C4-2B (cell line): ENCODE data around the gene FBXO45.
A peak's percentile ranks its signal among the peaks of the same experiment; 100 is the strongest.
"Not testable (repeated sequence)": the region's sequence is repeated elsewhere in the genome, so short reads cannot be mapped to it uniquely, and the experiment has no call there.

Experiments
- H3K27ac ChIP-seq: fragments of 450-650 bp; 2 replicates; pipeline ENCODE4 v1.5.1; 2017
- ZFX ChIP-seq: fragments of 450-650 bp; IDR thresholded peaks from 2 replicates; pipeline ENCODE4 v1.6.1; 2017
- TF ChIP-seq, protein P1 (sequence below): fragments of 450-650 bp; conservative IDR thresholded peaks from 2 replicates; pipeline ENCODE4 v1.5.1; 2017; ENCODE audit warnings: mild to moderate bottlenecking

FBXO45 gene

DNA sequence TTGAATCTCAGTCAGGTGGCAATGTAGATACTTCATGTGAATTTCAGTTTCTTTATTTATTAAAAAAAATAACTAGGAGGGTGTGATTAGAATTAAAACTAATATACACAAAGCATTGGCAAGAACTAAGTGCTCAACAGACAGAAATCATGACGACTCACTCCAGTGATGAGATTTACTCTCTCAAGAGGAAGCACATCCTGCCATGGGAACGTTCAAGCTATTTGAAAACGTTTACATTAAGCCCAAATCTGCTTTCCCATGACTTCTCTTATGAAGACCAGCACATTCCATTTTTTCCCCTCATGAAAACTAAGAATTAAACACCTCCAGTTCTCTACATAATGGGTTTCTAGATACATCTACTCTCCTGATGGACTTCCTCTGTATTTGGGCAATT, 8.6 kb upstream of the FBXO45 start:
- H3K27ac ChIP-seq, result no peak overlapping the region
- TF ChIP-seq, protein P1, sequence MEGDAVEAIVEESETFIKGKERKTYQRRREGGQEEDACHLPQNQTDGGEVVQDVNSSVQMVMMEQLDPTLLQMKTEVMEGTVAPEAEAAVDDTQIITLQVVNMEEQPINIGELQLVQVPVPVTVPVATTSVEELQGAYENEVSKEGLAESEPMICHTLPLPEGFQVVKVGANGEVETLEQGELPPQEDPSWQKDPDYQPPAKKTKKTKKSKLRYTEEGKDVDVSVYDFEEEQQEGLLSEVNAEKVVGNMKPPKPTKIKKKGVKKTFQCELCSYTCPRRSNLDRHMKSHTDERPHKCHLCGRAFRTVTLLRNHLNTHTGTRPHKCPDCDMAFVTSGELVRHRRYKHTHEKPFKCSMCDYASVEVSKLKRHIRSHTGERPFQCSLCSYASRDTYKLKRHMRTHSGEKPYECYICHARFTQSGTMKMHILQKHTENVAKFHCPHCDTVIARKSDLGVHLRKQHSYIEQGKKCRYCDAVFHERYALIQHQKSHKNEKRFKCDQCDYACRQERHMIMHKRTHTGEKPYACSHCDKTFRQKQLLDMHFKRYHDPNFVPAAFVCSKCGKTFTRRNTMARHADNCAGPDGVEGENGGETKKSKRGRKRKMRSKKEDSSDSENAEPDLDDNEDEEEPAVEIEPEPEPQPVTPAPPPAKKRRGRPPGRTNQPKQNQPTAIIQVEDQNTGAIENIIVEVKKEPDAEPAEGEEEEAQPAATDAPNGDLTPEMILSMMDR, result no peak
- TF ChIP-seq ZFX, result no peak

DNA sequence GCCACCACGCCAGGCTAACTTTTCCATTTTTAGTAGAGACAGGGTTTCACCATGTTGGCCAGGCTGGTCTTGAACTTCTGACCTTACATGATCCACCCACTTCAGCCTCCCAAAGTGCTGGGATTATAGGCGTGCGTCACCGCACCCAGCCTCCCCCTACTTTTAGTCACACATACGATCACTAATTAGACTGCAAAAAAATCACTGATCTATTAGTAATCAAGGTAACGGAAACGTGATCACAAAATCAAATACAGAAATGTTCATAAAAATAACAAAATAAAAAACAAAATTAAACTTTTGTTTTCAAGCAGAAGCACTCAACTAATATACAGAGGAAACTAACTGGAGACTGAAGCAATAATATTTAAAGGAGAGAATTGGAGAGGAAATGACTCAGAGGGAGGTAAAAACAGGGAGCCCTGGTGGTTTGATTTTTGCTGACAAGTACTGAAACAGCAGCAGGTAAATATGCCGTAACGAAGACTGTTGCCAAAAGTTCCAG, 4.7 kb upstream of the FBXO45 start:
- no peak overlapping the region for H3K27ac ChIP-seq
- no peak for TF ChIP-seq ZFX
- TF ChIP-seq, protein P1, result no peak

DNA sequence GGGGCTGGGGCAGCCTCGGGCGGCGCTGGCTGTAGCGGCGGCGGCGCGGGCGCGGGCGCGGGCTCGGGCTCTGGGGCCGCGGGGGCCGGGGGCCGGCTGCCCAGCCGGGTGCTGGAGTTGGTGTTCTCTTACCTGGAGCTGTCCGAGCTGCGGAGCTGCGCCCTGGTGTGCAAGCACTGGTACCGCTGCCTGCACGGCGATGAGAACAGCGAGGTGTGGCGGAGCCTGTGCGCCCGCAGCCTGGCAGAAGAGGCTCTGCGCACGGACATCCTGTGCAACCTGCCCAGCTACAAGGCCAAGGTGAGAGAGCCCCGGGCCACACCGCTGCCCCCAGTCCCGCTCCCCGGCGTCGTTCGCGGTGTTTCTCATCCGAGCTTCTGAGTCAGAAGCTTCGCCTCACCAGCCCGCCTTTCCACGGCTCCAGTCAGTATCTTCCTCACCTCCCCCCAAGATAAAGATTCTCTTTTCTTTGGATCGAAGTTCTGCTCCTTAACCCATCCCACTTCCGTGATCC, 600 bp downstream of the FBXO45 start:
- TF ChIP-seq ZFX, result peak; percentile 81; the same call in 1 of the 2 replicates
- TF ChIP-seq, protein P1, result no peak
- peak overlapping the region; percentile 76 for H3K27ac ChIP-seq

DNA sequence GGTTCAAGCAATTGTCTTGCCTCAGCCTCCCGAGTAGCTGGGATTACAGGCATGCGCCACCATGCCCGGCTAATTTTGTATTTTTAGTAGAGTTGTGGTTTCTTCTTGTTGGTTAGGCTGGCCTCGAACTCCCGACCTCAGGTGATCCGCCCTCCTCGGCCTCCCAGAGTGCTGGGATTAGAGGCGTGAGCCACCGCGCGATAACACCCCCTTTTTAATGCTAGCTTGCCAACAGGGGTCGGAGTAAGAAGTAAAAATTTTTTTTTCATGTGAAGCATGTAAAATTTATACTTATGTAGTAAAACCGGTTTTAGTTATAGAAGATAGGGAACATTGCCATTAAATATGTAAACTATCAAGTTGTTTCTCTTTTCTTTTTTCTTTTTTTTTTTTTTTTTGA, 1.9 kb downstream of the FBXO45 start:
- not testable (repeated sequence) for H3K27ac ChIP-seq

DNA sequence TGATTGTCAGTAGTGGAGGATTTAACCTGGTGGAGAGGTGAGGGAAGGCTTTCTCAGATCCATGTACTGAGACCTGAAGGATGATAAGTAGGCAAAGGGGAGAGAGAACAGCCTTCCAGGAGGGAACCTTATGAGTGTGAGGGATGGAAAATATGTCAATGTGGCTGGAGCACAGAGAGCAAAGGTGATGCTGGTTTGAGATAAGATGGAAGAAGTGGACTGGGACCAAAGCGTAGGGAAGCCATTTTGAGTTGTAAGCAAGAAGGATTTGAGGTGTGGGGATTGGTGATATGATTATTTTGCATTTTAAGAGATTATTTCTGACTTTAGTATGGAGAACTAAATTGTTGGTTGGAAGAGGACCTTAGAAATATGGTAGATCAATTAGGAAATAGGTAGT, 3.9 kb downstream of the FBXO45 start:
- H3K27ac ChIP-seq, result no peak overlapping the region
- no peak for TF ChIP-seq ZFX
- TF ChIP-seq, protein P1, result no peak

DNA sequence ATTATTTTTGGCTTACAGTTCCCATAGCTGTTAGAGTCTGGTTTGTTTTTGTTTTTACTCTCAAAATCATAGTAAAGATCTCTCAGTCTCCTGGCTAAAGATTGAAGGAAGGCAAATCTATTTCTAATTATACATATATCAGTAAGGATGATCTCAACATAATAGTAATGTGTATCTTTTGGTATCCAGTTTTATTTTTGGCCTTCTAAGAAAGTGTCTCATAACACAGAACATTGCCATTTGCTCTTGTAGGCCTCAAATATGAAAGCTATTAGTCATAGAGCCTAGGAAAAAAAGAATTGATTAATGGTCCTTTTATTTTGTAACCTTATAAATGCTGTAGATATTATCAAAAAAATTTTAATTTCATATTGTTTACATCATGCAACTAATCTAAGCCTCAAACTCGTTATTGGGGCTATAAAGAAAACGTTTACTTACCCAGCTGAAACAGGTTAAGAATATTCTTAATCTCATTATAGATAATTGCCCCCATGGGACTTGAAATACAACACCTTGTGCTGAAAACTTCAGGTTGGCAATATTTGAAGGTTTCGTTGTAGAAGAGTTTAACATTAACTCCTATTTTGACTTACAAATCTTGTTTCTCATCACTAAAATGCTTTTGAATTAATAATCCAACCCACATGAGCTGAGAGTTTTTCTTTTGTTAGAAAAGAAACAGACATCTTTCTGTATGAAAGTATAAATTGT, 16.7 kb downstream of the FBXO45 start:
- no peak overlapping the region for H3K27ac ChIP-seq
- no peak for TF ChIP-seq ZFX
- TF ChIP-seq, protein P1, result no peak

DNA sequence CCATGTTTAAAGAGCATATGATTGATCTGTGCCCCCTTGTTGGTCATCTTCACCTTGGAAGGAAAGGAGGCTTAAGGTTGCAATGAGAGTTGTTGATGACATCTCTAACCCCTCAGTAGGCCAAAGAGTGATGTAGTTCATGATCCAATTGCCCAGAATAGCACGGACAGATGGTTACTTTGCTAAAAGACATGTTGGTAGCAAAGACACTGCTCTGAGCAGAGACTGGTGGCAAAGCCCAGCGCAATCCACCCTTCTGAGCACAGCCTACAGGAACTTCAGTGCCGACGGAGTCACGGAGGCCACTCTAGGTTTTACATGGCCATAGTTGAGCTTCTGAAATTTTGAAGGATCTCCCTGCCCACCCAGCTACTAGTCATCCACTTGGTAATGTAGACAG, 21.8 kb downstream of the FBXO45 start:
- H3K27ac ChIP-seq, result no peak overlapping the region
- TF ChIP-seq ZFX, result no peak
- TF ChIP-seq, protein P1, result no peak

DNA sequence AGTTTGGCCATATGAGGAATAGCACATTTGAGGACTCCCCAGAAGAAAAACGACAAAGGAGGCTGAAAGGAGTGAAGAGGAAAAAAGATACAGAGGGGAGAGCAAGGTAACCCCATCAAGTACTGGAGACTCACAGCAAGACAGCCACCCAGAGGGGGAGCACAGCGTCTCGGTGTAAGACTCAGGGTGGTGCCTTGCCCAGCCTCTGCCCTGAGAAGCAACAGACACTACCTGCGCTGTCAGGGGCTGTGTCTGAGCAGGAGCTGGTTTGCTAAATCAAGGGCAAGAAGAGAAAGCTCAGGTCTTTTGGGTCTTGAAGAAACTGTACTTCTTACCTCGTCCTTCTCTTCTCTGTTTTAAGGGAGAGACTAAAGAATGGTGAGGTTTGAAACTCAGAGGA, 27.9 kb downstream of the FBXO45 start:
- TF ChIP-seq ZFX, result no peak
- TF ChIP-seq, protein P1, result no peak
- H3K27ac ChIP-seq, result no peak overlapping the region

DNA sequence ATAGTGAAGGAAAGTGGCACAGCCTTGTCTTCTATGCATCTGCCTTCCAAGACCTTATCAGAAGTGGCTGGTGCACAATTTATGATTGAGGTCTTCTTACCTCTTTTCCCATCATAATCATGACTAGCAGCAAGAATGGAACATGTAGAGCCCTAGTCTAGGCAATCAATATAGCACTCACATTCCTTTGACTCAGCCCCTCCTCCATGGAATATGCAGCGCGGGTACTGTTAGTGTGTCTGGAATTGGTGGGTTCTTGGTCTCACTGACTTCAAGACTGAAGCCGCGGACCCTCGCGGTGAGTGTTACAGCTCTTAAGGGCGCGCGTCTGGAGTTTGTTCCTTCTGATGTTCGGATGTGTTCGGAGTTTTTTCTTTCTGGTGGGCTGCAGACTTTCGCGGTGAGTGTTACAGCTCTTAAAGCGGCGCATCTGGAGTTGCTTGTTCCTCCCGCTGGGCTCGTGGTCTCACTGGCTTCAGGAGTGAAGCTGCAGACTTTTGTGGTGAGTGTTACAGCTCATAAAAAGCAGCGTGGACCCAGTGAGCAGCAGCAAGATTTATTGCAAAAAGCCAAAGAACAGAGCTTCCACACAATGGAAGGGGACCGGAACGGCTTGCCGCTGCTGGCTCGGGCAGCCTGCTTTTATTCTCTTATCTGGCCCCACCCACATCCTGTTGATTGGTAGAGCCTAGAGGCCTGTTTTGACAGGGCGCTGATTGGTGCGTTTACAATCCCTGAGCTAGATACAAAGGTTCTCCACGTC, 29.7 kb downstream of the FBXO45 start:
- H3K27ac ChIP-seq, result not testable (repeated sequence)
